Measurements from ENCODE around the gene TGOLN2.

The TGOLN2 gene

DNA sequence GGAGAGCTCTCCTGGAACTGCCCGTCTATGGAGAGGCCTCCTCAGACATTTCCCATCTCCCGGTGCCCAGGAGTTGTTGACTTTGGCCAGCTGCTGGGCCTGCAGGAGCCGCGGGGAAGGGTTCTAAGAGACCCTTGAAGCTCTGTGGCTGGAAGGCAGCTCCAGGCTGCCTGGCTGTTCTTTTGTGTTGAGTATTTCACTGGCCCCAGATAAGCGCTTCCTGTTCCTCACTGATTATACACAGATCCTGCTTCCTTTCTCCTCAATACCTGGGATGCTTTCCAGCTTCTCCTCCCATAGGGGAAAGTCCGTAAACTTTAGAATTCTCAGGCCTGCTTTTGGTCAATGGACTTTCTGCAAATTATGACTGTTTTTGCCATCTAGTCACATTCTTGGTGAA is 57.8 kb downstream of the TGOLN2 start:
- DNase-seq (ENCODE audit: extremely low read depth in 1 of 2, low read depth in 1 of 2), result no peak

Data from stimulated activated CD8-positive, alpha-beta memory T cell treated with anti-CD3 and anti-CD28 coated beads, Interleukin-7, amount 100 ng/mL, for 48 hours (primary cell).